ENCODE data around the gene BRCC3.

Gene BRCC3

DNA sequence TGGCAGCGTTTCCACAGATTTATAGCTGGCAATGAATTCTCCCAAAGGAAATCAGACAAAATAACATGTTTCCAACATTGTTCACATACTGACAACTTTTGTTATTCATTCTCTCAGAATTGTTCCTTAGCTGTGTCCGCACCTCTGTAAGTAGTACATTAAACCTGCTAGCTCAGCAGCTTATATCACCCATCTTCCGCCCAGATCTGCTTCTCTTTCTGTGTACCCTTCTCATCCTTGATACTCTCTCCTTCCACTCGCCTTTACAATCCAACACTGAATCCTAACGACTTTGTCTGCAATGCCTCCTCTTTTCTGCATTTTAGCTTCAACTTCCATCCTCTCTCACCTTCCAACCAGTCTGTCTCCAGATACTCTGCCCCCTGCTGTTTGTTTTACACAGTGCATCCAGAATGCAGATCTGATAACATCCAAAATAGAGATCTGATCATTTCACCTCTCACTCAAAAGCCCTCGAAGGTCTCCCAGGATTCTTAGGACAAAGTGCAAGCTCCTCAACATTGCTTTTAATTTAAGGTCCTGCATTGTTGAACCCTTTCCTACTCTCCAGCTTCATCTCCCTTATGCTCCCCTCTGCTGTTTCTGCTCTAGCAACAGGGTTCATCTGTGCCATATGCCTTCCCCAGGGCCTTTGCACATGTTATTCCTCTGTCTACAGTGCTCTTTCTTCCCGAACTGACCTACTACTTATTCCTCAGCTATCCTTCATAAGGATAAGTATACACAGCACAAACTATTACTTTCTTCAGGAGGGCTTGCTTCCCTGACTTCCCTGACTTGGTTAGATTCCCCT lies 77.6 kb downstream of the BRCC3 start:
- intact Hi-C loops (cut with DNase I; ENCODE audit: low total_unique reads), result no loop called here
- DNase-seq, result no peak
- H3K27me3 ChIP-seq, result no peaks in the 10 kb centered on the region
- H3K9me3 ChIP-seq, result no peaks in the 10 kb centered on the region
- TF ChIP-seq, protein P1, sequence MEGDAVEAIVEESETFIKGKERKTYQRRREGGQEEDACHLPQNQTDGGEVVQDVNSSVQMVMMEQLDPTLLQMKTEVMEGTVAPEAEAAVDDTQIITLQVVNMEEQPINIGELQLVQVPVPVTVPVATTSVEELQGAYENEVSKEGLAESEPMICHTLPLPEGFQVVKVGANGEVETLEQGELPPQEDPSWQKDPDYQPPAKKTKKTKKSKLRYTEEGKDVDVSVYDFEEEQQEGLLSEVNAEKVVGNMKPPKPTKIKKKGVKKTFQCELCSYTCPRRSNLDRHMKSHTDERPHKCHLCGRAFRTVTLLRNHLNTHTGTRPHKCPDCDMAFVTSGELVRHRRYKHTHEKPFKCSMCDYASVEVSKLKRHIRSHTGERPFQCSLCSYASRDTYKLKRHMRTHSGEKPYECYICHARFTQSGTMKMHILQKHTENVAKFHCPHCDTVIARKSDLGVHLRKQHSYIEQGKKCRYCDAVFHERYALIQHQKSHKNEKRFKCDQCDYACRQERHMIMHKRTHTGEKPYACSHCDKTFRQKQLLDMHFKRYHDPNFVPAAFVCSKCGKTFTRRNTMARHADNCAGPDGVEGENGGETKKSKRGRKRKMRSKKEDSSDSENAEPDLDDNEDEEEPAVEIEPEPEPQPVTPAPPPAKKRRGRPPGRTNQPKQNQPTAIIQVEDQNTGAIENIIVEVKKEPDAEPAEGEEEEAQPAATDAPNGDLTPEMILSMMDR (IDR thresholded peaks at IDR 0.05), result peak; percentile 5 to 22
- H3K4me3 ChIP-seq, result no peak overlapping the region
- no peaks in the 10 kb centered on the region for H3K4me1 ChIP-seq
- no peak overlapping the region for H3K27ac ChIP-seq
- H3K36me3 ChIP-seq, result no peaks in the 10 kb centered on the region

DNA sequence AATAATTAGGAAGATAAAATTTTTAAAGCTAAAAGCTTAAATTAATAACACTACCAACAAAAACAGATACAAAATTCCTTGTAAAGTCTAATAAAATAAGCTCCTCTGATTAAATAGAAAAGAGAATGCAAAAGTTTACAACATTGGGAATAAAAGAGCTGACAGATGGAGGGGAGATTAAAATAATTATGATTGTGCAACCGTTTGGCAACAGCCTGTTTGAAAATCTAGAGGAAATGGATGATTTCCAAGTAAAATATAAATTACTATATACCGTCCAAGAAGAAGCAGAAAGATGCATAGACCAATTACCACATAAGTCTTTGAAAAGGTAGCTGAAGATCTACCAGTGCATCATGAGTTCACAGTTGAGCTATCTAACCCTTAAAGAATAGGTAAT lies 98.6 kb downstream of the BRCC3 start:
- intact Hi-C loops (cut with DNase I; ENCODE audit: low total_unique reads), result no loop called here
- H3K9me3 ChIP-seq, result no peaks in the 10 kb centered on the region
- H3K27ac ChIP-seq, result no peak overlapping the region
- H3K36me3 ChIP-seq, result no peaks in the 10 kb centered on the region
- no peak for DNase-seq
- no peaks in the 10 kb centered on the region for H3K27me3 ChIP-seq
- H3K4me3 ChIP-seq, result no peak overlapping the region
- TF ChIP-seq, protein P1 (IDR thresholded peaks at IDR 0.05), result no peak
- H3K4me1 ChIP-seq, result no peaks in the 10 kb centered on the region
